Fibroblast of mammary gland (primary cell): ENCODE data around the gene POLRMT.

Source experiments
- DNase-seq: peaks from one replicate; pipeline ENCODE4 v3.0.0-alpha.2; 2010; ENCODE audit warnings: low read depth
- H3K4me3 ChIP-seq: 2 replicates; pipeline ENCODE4 v1.5.1; 2011; ENCODE audit warnings: low read depth, mild to moderate bottlenecking, low read length, moderate library complexity; ENCODE audit not compliant: control insufficient read depth
- CTCF ChIP-seq: conservative IDR thresholded peaks from 2 replicates; pipeline ENCODE4 v1.5.1; 2011; ENCODE audit warnings: low read depth, low read length, inconsistent platforms; ENCODE audit not compliant: control insufficient read depth, insufficient read depth

POLRMT gene

DNA sequence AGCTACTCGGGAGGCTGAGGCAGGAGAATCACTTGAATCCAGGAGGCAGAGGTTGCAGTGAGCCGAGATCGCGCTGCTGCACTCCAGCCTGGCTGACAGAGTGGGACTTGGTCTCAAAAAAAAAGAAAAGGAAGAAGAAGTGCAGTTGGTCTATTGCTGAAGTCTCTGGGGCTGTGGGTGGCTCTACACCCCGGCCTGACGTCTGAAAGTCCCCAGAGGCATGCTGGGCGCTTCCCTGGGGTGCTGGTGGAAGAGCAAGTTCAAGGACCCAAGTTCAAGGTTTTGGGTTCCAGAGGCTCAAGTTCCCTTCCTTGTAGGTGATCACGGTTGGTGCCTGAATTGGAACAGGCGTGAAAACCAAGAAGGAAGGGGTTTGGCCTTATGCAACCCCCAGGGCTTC lies 39.8 kb downstream of the POLRMT start:
- TF ChIP-seq CTCF, result no peak
- no peak overlapping the region for H3K4me3 ChIP-seq
- no peak for DNase-seq

DNA sequence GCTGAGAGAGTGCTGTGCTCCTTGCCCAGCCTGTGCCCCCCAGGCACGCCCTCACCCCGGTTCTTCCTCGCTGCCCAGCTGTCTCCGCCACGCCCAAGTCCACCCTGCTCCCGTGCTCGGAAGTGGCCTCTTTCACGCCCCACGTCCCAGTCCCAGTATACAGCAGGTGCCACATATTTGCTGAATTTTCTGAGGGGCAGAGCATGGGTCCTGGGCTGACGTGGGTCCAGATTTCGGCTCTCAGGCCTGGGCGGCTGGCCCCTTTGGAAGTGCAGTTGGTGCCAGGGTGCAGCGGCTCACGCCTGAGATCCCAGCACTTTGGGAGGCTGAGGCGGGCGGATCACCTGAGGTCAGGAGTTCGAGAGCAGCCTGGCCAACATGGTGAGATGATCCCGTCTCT lies 40.3 kb downstream of the POLRMT start:
- no peak overlapping the region for H3K4me3 ChIP-seq
- no peak for DNase-seq
- TF ChIP-seq CTCF, result no peak

- H3K4me3 ChIP-seq, result no peak overlapping the region
- TF ChIP-seq CTCF, result no peak
- DNase-seq, result no peak
Observed at GRCh38 chr19:592101-592500, 41.2 kb downstream of the POLRMT start.

- no peak overlapping the region for H3K4me3 ChIP-seq
- no peak for TF ChIP-seq CTCF
- DNase-seq, result no peak
Observed at GRCh38 chr19:591099-591958, 42.0 kb downstream of the POLRMT start.

GRCh38 chr19:590750-591098 lies 42.6 kb downstream of the POLRMT start:
- no peak for TF ChIP-seq CTCF
- no peak overlapping the region for H3K4me3 ChIP-seq
- DNase-seq, result no peak

GRCh38 chr19:590396-590745 lies 43.0 kb downstream of the POLRMT start:
- no peak for TF ChIP-seq CTCF
- DNase-seq, result peak; percentile 21
- H3K4me3 ChIP-seq, result no peak overlapping the region
